GM12878 (cell line): ENCODE results near the gene CYP1A1. TPM values are rescaled to one million over a fixed set of nuclear protein-coding genes. Genes with fewer than 3 reads are reported as not detected.

Experiments used
- ATAC-seq: fragments of 200-7000 bp; cut with Tn5 transposase; 3 replicates; pipeline ENCODE4 v1.9.1; 2020; ENCODE audit warnings: mild to moderate bottlenecking, moderate library complexity
- Bru-seq: library from RNA; stranded (reverse); fragments of 400-500 nt; gene quantifications from one replicate; lab custom pipeline; 2021; lab: Mats Ljungman, UMichigan
- BruChase-seq, 2 experiments: library from RNA; stranded (reverse); fragments of 400-500 nt; gene quantifications; one replicate each; lab custom pipeline; 2021; lab: Mats Ljungman, UMichigan
- BruUV-seq: library from RNA; stranded (reverse); fragments of 400-500 nt; replicated peaks from 2 replicates; lab custom pipeline; 2021; lab: Mats Ljungman, UMichigan
- CTCF ChIA-PET: fragments of 300-600 bp; sonication (Branson Sonifier 250); formaldehyde crosslinking; extraction: SDS; loops from one replicate; lab custom pipeline; 2021; ENCODE audit warnings: inconsistent platforms; lab: Yijun Ruan, JAX
- POLR2A ChIA-PET: fragments of 350-600 bp; formaldehyde crosslinking; extraction: SDS; loops from one replicate; lab custom pipeline; 2021; ENCODE audit warnings: inconsistent platforms; lab: Charles Lee
- RAD21 ChIA-PET: fragments of 300-600 bp; sonication (Branson Sonifier 250); formaldehyde crosslinking; loops from one replicate; lab custom pipeline; 2023; ENCODE audit warnings: antibody characterized with exemption; ENCODE audit not compliant: unreplicated experiment; lab: Charles Lee
- SMC1A ChIA-PET: fragments of 300-600 bp; sonication (Branson Sonifier 250); formaldehyde crosslinking; loops from one replicate; lab custom pipeline; 2023; ENCODE audit not compliant: unreplicated experiment, uncharacterized antibody; lab: Charles Lee
- DNase-seq: peaks from one replicate; pipeline ENCODE4 v3.0.0-alpha.2; 2011; ENCODE audit warnings: low read depth, low spot score
- FAIRE-seq: peaks from 3 replicates; lab custom pipeline; 2011; peaks lifted over from hg19 to GRCh38; lab: Jason Lieb, UNC
- H2AFZ ChIP-seq: 2 replicates; pipeline ENCODE4 v1.6.0; 2011; ENCODE audit warnings: low read depth, low read length, control low read depth; ENCODE audit not compliant: control insufficient read depth
- H3K27ac ChIP-seq: 2 replicates; pipeline ENCODE4 v1.5.1; 2011; ENCODE audit warnings: control low read depth; ENCODE audit not compliant: control insufficient read depth, insufficient read depth
- H3K27me3 ChIP-seq, 2 experiments: replicated peaks in 1 of 2; 2 replicates each; pipeline versions ENCODE4 v1.6.0 to v1.6.1; 2011; ENCODE audit warnings: low read length in 1 of 2; ENCODE audit not compliant: control insufficient read depth in 2 of 2, insufficient read depth in 2 of 2
- H3K36me3 ChIP-seq, 2 experiments: 2 replicates each; pipeline ENCODE4 v1.5.1; 2011; ENCODE audit warnings: low read length in 1 of 2; ENCODE audit not compliant: control insufficient read depth in 2 of 2, insufficient read depth in 2 of 2
- H3K4me1 ChIP-seq: 2 replicates; pipeline ENCODE4 v1.6.1; 2011; ENCODE audit warnings: mild to moderate bottlenecking, low read length, moderate library complexity, mixed read lengths; ENCODE audit not compliant: control insufficient read depth, insufficient read depth
- H3K4me2 ChIP-seq: 2 replicates; pipeline ENCODE4 v1.6.0; 2011; ENCODE audit warnings: control low read depth; ENCODE audit not compliant: control insufficient read depth, insufficient read depth
- H3K4me3 ChIP-seq: fragments of 200-600 bp; sonication (generic); 2 replicates; pipeline ENCODE4 v1.5.1; 2016
- H3K79me2 ChIP-seq: 2 replicates; pipeline ENCODE4 v1.6.0; 2011; ENCODE audit warnings: low read length; ENCODE audit not compliant: control insufficient read depth, insufficient read depth
- H3K9ac ChIP-seq: 2 replicates; pipeline ENCODE4 v1.8.0; 2011; ENCODE audit warnings: low read length, control low read depth, mixed read lengths; ENCODE audit not compliant: control insufficient read depth, insufficient read depth
- H3K9me3 ChIP-seq: replicated peaks from 3 replicates; pipeline ENCODE4 v1.5.1; 2011; ENCODE audit warnings: mild to moderate bottlenecking, low read length; ENCODE audit not compliant: control insufficient read depth, insufficient read depth
- H4K20me1 ChIP-seq: 2 replicates; pipeline ENCODE4 v1.6.0; 2011; ENCODE audit not compliant: control insufficient read depth, insufficient read depth
- ETV6 ChIP-seq, 2 experiments: fragments of 450-650 bp in 1 of 2; IDR thresholded peaks in 1 of 2; conservative IDR thresholded peaks in 1 of 2; 2 replicates each; pipeline ENCODE4 v1.6.1; 2014; ENCODE audit warnings: antibody characterized with exemption in 1 of 2, borderline replicate concordance in 1 of 2, low read depth in 1 of 2, mild to moderate bottlenecking in 1 of 2, moderate library complexity in 1 of 2
- MAX ChIP-seq: IDR thresholded peaks from 2 replicates; pipeline ENCODE4 v1.6.1; 2012; ENCODE audit warnings: low read depth, low read length, improper control_type of control experiment
- NFXL1 ChIP-seq: fragments of 450-650 bp; IDR thresholded peaks from 2 replicates; pipeline ENCODE4 v1.6.1; 2017; ENCODE audit warnings: antibody characterized with exemption, mild to moderate bottlenecking, borderline replicate concordance
- TARDBP ChIP-seq: IDR thresholded peaks from 2 replicates; pipeline ENCODE4 v1.6.1; 2016; ENCODE audit warnings: borderline replicate concordance
- YBX1 ChIP-seq: fragments of 450-650 bp; IDR thresholded peaks from 2 replicates; pipeline ENCODE4 v1.6.1; 2016; ENCODE audit warnings: antibody characterized with exemption
- WGBS: methylation state at CpG from one replicate; pipeline ENCODE4 v1.1.6; 2016; ENCODE audit warnings: low lambda C conversion rate; ENCODE audit not compliant: insufficient replicate concordance, insufficient coverage; ENCODE audit errors: missing lambda C conversion rate; 5-methylcytosine and 5-hydroxymethylcytosine counted together
- in situ Hi-C: fragments of 300-500 bp; cut with MboI; formaldehyde crosslinking; loops from 9 replicates; pipeline ENCODE4 v1.14.3; 2018; ENCODE audit warnings: mixed read lengths
- intact Hi-C: fragments of 100-400 bp; cut with micrococcal nuclease; formaldehyde crosslinking; loops from one replicate; pipeline ENCODE4 v1.14.2; 2022; ENCODE audit not compliant: unreplicated experiment
- long read RNA-seq, 2 experiments: library from polyadenylated mRNA; unstranded; transcript quantifications; one replicate each; pipeline ENCODE4 v2.0.0, GENCODE V29; 2019 to 2020
- polyA minus RNA-seq, 3 experiments: library from RNA; depleted of rRNA, polyadenylated mRNA; stranded (reverse); fragments of >200 nt; gene quantifications; 2 replicates each; pipeline ENCODE4 v1.2.3, GENCODE V29; 2011
- polyA plus RNA-seq, 11 experiments: library from polyadenylated mRNA; depleted of rRNA in 4 of 11; unstranded in 6 of 11; stranded (reverse) in 5 of 11; fragments of >200 nt; fragmentation: Nextera tagmentation in 4 of 11; fragmentation: Illumina TruSeq in 1 of 11; extraction: Ambion mirVana in 4 of 11; extraction: Trizol in 1 of 11; gene quantifications; 1 replicate in 1 of 11; 2 replicates in 10 of 11; pipeline versions ENCODE4 v1.2.1 to v1.2.3, GENCODE V29; 2011 to 2016; ENCODE audit warnings: inconsistent platforms in 2 of 11, missing spikeins in 2 of 11, low read depth in 1 of 11
- total RNA-seq, 4 experiments: library from RNA; depleted of rRNA in 3 of 4; stranded (reverse); fragments of >200 nt in 3 of 4; fragmentation: Illumina TruSeq in 1 of 4; extraction: Trizol in 1 of 4; gene quantifications; 2 replicates each; pipeline versions ENCODE4 v1.2.1 to v1.2.3, GENCODE V29; 2013 to 2021

CYP1A1 gene
- total RNA-seq (2013; cell fraction: nucleolus; rRNA removed): 0.37 and 0.65 TPM in 2 replicates
- total RNA-seq (2014; rRNA removed) (0.28 TPM in 1 of 2 replicates, not detected in the other), total RNA-seq (2014; rRNA removed; fragmentation: Illumina TruSeq; extraction: Trizol) (0.09 TPM in 1 of 2 replicates, not detected in the other), total RNA-seq (2021) (not detected in 2 replicates), polyA plus RNA-seq (2011; rRNA removed) (0.05 and 0.29 TPM in 2 replicates), polyA plus RNA-seq (2014; fragmentation: Illumina TruSeq; extraction: Trizol) (0.04 TPM in 1 of 2 replicates, not detected in the other), polyA plus RNA-seq (2014; fragmentation: Nextera tagmentation; extraction: Ambion mirVana) (not detected), polyA plus RNA-seq (2014; rRNA removed) (0.04 and 0.22 TPM in 2 replicates), polyA plus RNA-seq (2016; fragmentation: Nextera tagmentation; extraction: Ambion mirVana) (under 1 TPM in 1 of 2 experiments, not detected in 1; 0.71 TPM), polyA minus RNA-seq (2011; rRNA and poly(A)+ RNA removed) (0.41 TPM in 1 of 2 replicates, not detected in the other), Bru-seq, nascent RNA (percentile 22 among the genes with signal in this experiment), BruChase-seq, experiment 1, labeled RNA remaining after a 6-hour chase (percentile 25 among the genes with signal in this experiment), BruChase-seq, experiment 2, labeled RNA remaining after a 2-hour chase (percentile 29 among the genes with signal in this experiment)
- polyA plus RNA-seq (2011; ENCODE audit: low read depth): 0.31 TPM
- polyA plus RNA-seq (2011; cell fraction: cytosol; rRNA removed): 0.12 and 0.25 TPM in 2 replicates
- 0.19 and 0.30 TPM in 2 replicates for polyA plus RNA-seq (2011; cell fraction: nucleus; rRNA removed)
- polyA plus RNA-seq (2012): 0.41 and 0.60 TPM in 2 replicates
- not detected in 2 replicates for polyA minus RNA-seq (2011; cell fraction: cytosol; rRNA and poly(A)+ RNA removed)
- polyA minus RNA-seq (2011; cell fraction: nucleus; rRNA and poly(A)+ RNA removed): 0.36 TPM in 1 of 2 replicates, not detected in the other
- long read RNA-seq, experiment 1: 0 reads
- long read RNA-seq, experiment 2, partial matches to known transcripts: 0 of 1 reads
- long read RNA-seq, experiment 2, other reads (novel, unspliced or antisense): 0 of 1 reads

- no TSS peak for BruUV-seq
- ATAC-seq: peak; percentile 65
- Histone ChIP-seq H3K4me1 (peaks cover 4% of the 10 kb centered on the region), H3K79me2 (no peaks in the 10 kb centered on the region), H3K4me3 (peak within 1 kb of the TSS; percentile 50; the same call in 1 of the 2 replicates), H4K20me1 (no peaks in the 10 kb centered on the region)
- RAD21 ChIA-PET: no interaction called here
- no peak for FAIRE-seq
- CTCF ChIA-PET: no interaction called here
- TF ChIP-seq NFXL1: no peak
- no peak for TF ChIP-seq MAX
- no peak for TF ChIP-seq YBX1
- no peak for TF ChIP-seq ETV6 (conservative IDR thresholded peaks at IDR 0.05 in 1 of 2, IDR thresholded peaks at IDR 0.05 in 1 of 2; ENCODE audit: borderline replicate concordance in 1 of 2, low read depth in 1 of 2)
- TF ChIP-seq TARDBP: no peak
- TF ChIP-seq, all 136 proteins: peak for 0
- Histone ChIP-seq H3K27ac (no peak within 1 kb of the TSS), H2AFZ (peak within 1 kb of the TSS; percentile 80), H3K27me3 (peaks cover 0 to 3% of the 10 kb centered on the region in 2 experiments; a peak in 3 of 4 replicates), H3K4me2 (peak within 1 kb of the TSS; percentile 92), H3K9ac (peak within 1 kb of the TSS; percentile 34; the same call in 1 of the 2 replicates), H3K9me3 (no peaks in the 10 kb centered on the region), H3K36me3 (no peaks in the 10 kb centered on the region)
- ChIA-PET SMC1A (no interaction called here), POLR2A (interaction anchor here (0.8 kb wide), 1 partner anchor 722 kb away, joined by 3 read pairs; no protein-coding TSS in a partner anchor)
- intact Hi-C loops (no loop called here), in situ Hi-C loops (no loop called here)
- no peak for DNase-seq
- 0% methylated on average over 8 of the region's 10 CpGs for WGBS
These were observed at the start of gene CYP1A1 for GRCh38 chr15:74725225-74725774. TSS of gene CYP1A1 (minus strand) at chr15:74725528. CDS start at chr15:74723097, 2,431 bp downstream.
